Type B pancreatic cell (in vitro differentiated cells): ENCODE measurements around the gene PSG4. TPM values are rescaled to one million over a fixed set of nuclear protein-coding genes. Genes with fewer than 3 reads are reported as not detected.
A peak's percentile ranks its signal among the peaks of the same experiment; 100 is the strongest.
"Not testable (repeated sequence)": the region's sequence is repeated elsewhere in the genome, so short reads cannot be mapped to it uniquely, and the experiment has no call there.

ENCODE experiments used
- DNase-seq: peaks from one replicate; pipeline ENCODE4 v3.0.0; 2021; ENCODE audit warnings: mixed read lengths; ENCODE audit not compliant: unreplicated experiment; ENCODE audit errors: extremely low spot score
- H3K27ac Mint-ChIP-seq: 2 replicates; pipeline ENCODE4 v1.8.0; 2021; ENCODE audit warnings: mild to moderate bottlenecking, mixed read lengths
- H3K27me3 Mint-ChIP-seq: 2 replicates; pipeline ENCODE4 v1.8.0; 2021; ENCODE audit warnings: mixed read lengths
- H3K36me3 Mint-ChIP-seq: 2 replicates; pipeline ENCODE4 v1.8.0; 2021; ENCODE audit warnings: mixed read lengths
- H3K4me1 Mint-ChIP-seq: one replicate; pipeline ENCODE4 v1.8.0; 2021; ENCODE audit warnings: mixed read lengths; ENCODE audit not compliant: unreplicated experiment
- H3K4me3 Mint-ChIP-seq: 2 replicates; pipeline ENCODE4 v1.8.0; 2021; ENCODE audit warnings: mild to moderate bottlenecking, mixed read lengths
- H3K9me3 Mint-ChIP-seq: 2 replicates; pipeline ENCODE4 v1.8.0; 2021; ENCODE audit warnings: mixed read lengths
- CTCF ChIP-seq: fragments of 200-600 bp; sonication (generic); conservative IDR thresholded peaks from 2 replicates; pipeline ENCODE4 v1.5.0; 2021; ENCODE audit warnings: antibody characterized with exemption, mild to moderate bottlenecking
- total RNA-seq: library from RNA; stranded (reverse); gene quantifications from 2 replicates; pipeline ENCODE4 v1.2.1, GENCODE V29; 2021; ENCODE audit warnings: low replicate concordance

Gene PSG4
- total RNA-seq, 1 donor from 2014 or later, result not detected

DNA sequence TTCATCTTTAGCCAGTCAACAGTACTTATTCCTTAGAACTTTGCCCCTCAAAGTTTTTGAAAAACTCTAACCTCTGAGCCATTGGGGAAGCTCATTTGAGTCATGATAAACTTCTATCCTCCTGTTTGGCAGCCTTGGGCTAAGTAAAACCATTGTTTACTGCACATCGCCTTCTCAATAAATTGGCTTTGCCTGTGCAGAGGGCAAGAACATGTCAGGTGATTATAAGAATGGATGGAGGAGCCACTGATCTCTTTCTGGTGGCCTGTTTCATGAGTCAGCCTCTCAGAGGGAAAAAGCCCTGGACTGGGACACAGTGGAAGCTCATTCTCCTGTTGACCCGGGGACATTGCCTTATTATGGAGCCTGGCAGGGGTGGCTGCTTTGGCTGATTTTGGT is 19.4 kb upstream of the PSG4 start:
- Mint-ChIP-seq H3K36me3 (no peaks in the 10 kb centered on the region), H3K4me1 (no peaks in the 10 kb centered on the region), H3K27me3 (no peaks in the 10 kb centered on the region), H3K4me3 (no peak overlapping the region), H3K9me3 (no peaks in the 10 kb centered on the region), H3K27ac (no peak overlapping the region)
- no peak for DNase-seq
- no peak for TF ChIP-seq CTCF

GRCh38 chr19:43224201-43224854 is 18.9 kb upstream of the PSG4 start:
- H3K4me3 Mint-ChIP-seq, H3K27ac Mint-ChIP-seq, H3K36me3 Mint-ChIP-seq, H3K27me3 Mint-ChIP-seq, H3K9me3 Mint-ChIP-seq, DNase-seq, H3K4me1 Mint-ChIP-seq: not testable (repeated sequence)

DNA sequence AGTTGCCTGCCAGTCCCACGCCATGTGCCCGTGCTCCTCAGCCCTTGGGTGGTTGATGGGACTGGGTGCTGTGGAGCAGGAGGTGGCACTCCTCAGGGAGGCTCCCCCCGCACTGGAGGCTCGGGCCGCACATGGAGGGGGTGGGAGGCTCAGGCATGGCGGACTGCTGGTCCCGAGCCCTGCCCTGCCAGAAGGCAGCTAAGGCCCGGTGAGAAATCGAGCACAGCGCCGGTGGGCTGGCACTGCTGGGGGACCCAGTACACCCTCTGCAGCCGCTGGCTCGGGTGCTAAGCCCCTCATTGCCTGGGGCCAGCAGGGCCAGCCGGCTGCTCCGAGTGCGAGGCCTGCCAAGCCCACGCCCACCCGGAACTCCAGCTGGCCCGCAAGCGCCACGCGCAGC is 16.5 kb upstream of the PSG4 start:
- not testable (repeated sequence) for DNase-seq, H3K27ac Mint-ChIP-seq, H3K4me3 Mint-ChIP-seq, H3K9me3 Mint-ChIP-seq, H3K4me1 Mint-ChIP-seq, H3K36me3 Mint-ChIP-seq, H3K27me3 Mint-ChIP-seq

DNA sequence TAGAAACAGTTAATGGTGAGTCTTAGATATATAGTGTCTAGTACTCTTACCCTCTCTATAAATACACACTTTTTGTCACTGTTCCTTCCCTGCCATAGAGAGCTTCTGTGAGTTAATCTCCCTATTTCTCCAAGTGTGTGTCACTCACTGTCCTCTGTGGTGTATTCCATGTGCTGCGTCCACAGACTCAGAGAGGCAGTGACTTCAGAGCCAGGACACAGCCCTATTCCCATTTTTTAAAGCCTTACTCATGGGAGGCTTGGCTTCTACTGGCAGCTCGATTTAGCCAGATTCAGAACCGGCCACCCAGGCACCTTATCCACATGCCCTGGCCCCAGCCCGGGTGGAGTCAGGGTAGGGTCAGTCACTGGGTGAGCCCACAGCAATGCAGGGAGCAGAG is 13.7 kb upstream of the PSG4 start:
- not testable (repeated sequence) for H3K27me3 Mint-ChIP-seq, H3K4me1 Mint-ChIP-seq, H3K27ac Mint-ChIP-seq, H3K36me3 Mint-ChIP-seq, DNase-seq, H3K4me3 Mint-ChIP-seq, H3K9me3 Mint-ChIP-seq

DNA sequence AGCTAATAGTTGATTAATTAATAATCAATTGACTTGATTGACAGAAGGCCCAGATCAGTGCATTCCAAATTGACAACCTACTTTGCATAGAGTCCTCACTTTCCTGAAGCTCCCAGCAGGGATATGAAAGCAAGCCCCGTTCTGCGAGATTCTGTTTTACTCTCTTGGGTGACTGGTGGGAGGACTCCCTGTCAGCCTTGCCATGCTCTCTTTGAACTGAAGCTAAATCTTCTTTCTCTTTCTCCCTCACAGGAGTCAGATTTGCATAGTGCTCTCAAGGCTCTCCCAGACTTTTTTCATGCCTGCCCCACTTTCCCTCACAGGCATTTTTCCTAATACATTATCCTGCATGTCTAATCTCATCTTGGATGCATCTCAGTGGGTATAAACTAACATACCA is 10.4 kb upstream of the PSG4 start:
- H3K4me1 Mint-ChIP-seq, H3K36me3 Mint-ChIP-seq, H3K9me3 Mint-ChIP-seq, DNase-seq, H3K4me3 Mint-ChIP-seq, H3K27me3 Mint-ChIP-seq, H3K27ac Mint-ChIP-seq: not testable (repeated sequence)

GRCh38 chr19:43207991-43208390 is 2.6 kb upstream of the PSG4 start:
- H3K9me3 Mint-ChIP-seq, result no peaks in the 10 kb centered on the region
- TF ChIP-seq CTCF, result no peak
- no peak overlapping the region for H3K4me3 Mint-ChIP-seq
- H3K27me3 Mint-ChIP-seq, result no peaks in the 10 kb centered on the region
- no peak overlapping the region for H3K27ac Mint-ChIP-seq
- no peaks in the 10 kb centered on the region for H3K4me1 Mint-ChIP-seq
- H3K36me3 Mint-ChIP-seq, result no peaks in the 10 kb centered on the region
- DNase-seq, result no peak

DNA sequence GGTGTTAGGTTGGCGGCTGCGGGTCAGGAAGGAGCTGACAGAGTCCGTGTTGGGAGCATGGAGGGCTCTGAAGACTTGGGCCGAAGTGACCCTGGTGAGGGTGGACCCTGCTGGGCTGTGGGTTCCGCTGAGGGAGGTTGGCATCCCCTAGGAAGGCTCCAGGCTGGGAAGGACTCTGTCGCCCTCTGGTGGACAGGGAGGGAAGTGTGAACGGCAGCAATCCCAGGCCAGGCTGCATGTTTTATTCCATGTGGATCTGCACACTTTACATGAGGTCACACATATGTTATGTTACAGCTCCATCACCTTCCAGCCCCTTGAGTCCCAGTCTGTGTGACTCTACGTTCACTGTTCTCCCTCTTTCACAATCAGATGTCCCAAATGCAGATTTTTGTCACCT is 1.7 kb upstream of the PSG4 start:
- H3K27ac Mint-ChIP-seq, H3K9me3 Mint-ChIP-seq, H3K4me3 Mint-ChIP-seq, H3K27me3 Mint-ChIP-seq, DNase-seq, H3K4me1 Mint-ChIP-seq, H3K36me3 Mint-ChIP-seq: not testable (repeated sequence)
- TF ChIP-seq CTCF, result peak; percentile 27

GRCh38 chr19:43203611-43204010 is 1.8 kb downstream of the PSG4 start:
- not testable (repeated sequence) for DNase-seq, H3K36me3 Mint-ChIP-seq, H3K4me1 Mint-ChIP-seq, H3K27me3 Mint-ChIP-seq, H3K9me3 Mint-ChIP-seq, H3K27ac Mint-ChIP-seq, H3K4me3 Mint-ChIP-seq

- not testable (repeated sequence) for DNase-seq, H3K4me1 Mint-ChIP-seq, H3K27me3 Mint-ChIP-seq, H3K4me3 Mint-ChIP-seq, H3K27ac Mint-ChIP-seq, H3K9me3 Mint-ChIP-seq, H3K36me3 Mint-ChIP-seq
These were observed 3.5 kb downstream of the PSG4 start for GRCh38 chr19:43201891-43202290.

DNA sequence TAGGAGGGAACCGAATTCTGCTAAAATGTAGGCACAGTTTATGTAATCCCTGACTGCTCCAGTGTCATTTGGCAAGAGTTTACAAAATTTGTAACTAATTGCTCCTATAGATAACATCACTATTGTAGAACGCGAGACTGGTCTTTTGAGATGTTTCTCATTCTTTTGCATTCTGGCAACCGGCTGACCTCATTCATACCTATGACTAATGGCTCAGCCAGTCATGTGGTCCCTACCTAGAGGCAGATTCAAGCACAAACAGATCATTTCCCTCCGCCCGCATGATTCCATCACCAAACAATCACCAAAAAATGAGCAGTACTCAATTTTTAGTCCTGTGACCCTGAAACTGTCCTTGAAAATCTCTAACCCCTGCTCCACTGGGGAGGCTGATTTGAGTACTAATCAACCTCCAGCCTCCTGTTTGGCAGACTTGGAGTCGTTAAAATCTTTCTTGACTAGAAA is 4.1 kb downstream of the PSG4 start:
- H3K36me3 Mint-ChIP-seq, H3K9me3 Mint-ChIP-seq, H3K4me3 Mint-ChIP-seq, H3K27me3 Mint-ChIP-seq, H3K4me1 Mint-ChIP-seq, H3K27ac Mint-ChIP-seq, DNase-seq: not testable (repeated sequence)

DNA sequence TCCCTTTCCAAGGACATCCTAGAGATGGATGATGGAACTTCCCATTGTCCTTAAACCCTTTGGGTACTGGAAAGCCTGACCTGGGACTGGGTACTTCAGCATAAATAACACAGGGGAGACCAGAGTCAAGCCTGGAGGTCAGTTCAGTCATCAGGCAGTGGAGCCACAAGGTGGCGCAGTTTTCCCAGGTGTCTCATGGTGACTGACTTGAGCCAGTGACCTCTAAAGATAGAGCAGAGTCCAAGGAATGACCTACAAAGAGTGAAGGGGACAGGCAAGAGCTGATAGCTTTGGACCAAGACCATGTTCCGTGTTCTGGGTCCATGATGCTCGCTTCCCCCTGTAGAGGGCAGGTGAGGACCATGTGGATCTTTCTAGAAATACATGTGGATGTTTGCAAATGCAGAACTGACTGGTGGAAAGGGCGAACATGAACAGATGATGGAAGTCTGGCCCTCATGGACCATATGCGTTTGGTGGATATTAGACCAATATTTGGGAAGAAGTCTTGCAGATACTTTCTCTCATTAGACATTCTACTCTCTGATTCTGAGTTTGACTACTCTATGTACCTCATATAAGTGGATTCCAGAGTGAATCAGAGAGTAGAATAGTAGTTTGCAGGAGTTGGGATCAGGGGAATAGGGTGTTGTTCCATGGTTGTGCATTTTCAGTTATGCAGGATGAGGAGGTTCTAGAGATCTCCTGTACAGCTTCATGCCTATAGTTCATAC is 6.6 kb downstream of the PSG4 start:
- H3K4me1 Mint-ChIP-seq, H3K36me3 Mint-ChIP-seq, H3K9me3 Mint-ChIP-seq, H3K27ac Mint-ChIP-seq, H3K27me3 Mint-ChIP-seq, DNase-seq, H3K4me3 Mint-ChIP-seq: not testable (repeated sequence)
